SU-DHL-6 (cell line): ENCODE results near the gene EPB41L4A.

Experiments used
- H2AFZ ChIP-seq: fragments of 200-600 bp; sonication (generic); 2 replicates; pipeline ENCODE4 v1.6.1; 2014; ENCODE audit warnings: low read depth, mild to moderate bottlenecking, moderate library complexity, mixed read lengths, antibody characterized with exemption, low read length; ENCODE audit not compliant: severe bottlenecking
- H3F3A ChIP-seq: fragments of 200-600 bp; shearing (Covaris generic); 2 replicates; pipeline ENCODE4 v1.6.0; 2016; ENCODE audit warnings: antibody characterized with exemption, mild to moderate bottlenecking; ENCODE audit not compliant: insufficient read depth
- H3K27ac ChIP-seq: fragments of 200-600 bp; sonication (generic); 2 replicates; pipeline ENCODE4 v1.5.1; 2016; ENCODE audit warnings: low read depth, mild to moderate bottlenecking, low read length, moderate library complexity, mixed read lengths
- H3K27me3 ChIP-seq: fragments of 200-600 bp; sonication (generic), shearing (Covaris generic); 2 replicates; pipeline ENCODE4 v1.6.0; 2014; ENCODE audit warnings: mild to moderate bottlenecking, low read length
- H3K36me3 ChIP-seq: fragments of 200-600 bp; sonication (generic); 2 replicates; pipeline ENCODE4 v1.6.1; 2014; ENCODE audit warnings: mild to moderate bottlenecking, low read length, mixed read lengths
- H3K4me2 ChIP-seq: fragments of 300-600, 200-600 bp; shearing (Covaris generic), sonication (generic); 2 replicates; pipeline ENCODE4 v1.6.0; 2014; ENCODE audit warnings: low read length, low read depth, mild to moderate bottlenecking; ENCODE audit not compliant: poor library complexity, severe bottlenecking
- H3K4me3 ChIP-seq: fragments of 200-600 bp; sonication (generic); 2 replicates; pipeline ENCODE4 v1.5.1; 2014; ENCODE audit warnings: antibody characterized with exemption, low read length, mild to moderate bottlenecking, mixed read lengths; ENCODE audit not compliant: insufficient read depth, poor library complexity, severe bottlenecking
- H3K79me2 ChIP-seq: fragments of 200-600 bp; sonication (generic); 2 replicates; pipeline ENCODE4 v1.6.1; 2014; ENCODE audit warnings: mild to moderate bottlenecking, low read length, moderate library complexity; ENCODE audit not compliant: insufficient read depth
- H3K9ac ChIP-seq: fragments of 200-600 bp; sonication (generic); 2 replicates; pipeline ENCODE4 v1.7.0; 2014; ENCODE audit warnings: mild to moderate bottlenecking, low read length
- H3K9me2 ChIP-seq: fragments of 200-600 bp; sonication (generic); replicated peaks from 2 replicates; pipeline ENCODE4 v1.6.1; 2014; ENCODE audit warnings: low read length; ENCODE audit not compliant: insufficient read depth
- H3K9me3 ChIP-seq: fragments of 200-600 bp; sonication (generic); 2 replicates; pipeline ENCODE4 v1.6.1; 2014; ENCODE audit warnings: low read length, mixed read lengths; ENCODE audit not compliant: insufficient read depth
- H4K20me1 ChIP-seq: fragments of 200-600 bp; sonication (generic); 2 replicates; pipeline ENCODE4 v1.6.1; 2014; ENCODE audit warnings: low read depth, mild to moderate bottlenecking, antibody characterized with exemption, low read length, moderate library complexity, mixed read lengths
- EZH2phosphoT487 ChIP-seq: fragments of 200-600 bp; sonication (generic), shearing (Covaris generic); conservative IDR thresholded peaks from 2 replicates; pipeline ENCODE4 v1.6.1; 2018; ENCODE audit warnings: mild to moderate bottlenecking, antibody characterized with exemption, low read length, moderate library complexity, mixed read lengths
- TF ChIP-seq, protein P1 (sequence below): fragments of 200-600 bp; sonication (generic); IDR thresholded peaks from one replicate; pipeline ENCODE4 v1.5.1; 2017; ENCODE audit warnings: antibody characterized with exemption, mild to moderate bottlenecking, low read length, moderate library complexity; ENCODE audit not compliant: insufficient read depth, poor library complexity, severe bottlenecking

Gene EPB41L4A

DNA sequence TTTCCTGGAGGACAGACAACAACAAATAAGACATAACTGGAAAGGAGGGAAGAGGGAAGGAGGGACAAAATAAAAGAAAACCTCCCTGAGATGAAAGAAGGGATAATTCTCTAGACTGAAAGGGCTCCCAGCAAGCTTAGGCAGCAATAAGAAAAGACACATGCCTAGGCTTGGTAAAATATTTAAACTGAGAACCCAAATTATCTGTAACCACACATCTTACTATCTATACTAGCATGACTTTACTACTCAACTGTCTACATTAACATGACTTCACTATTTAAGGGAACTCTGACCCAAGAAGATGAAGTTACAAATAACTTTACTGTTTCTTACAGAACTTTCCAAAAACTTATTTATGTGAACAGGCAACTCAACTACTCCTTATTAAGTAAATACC, 95.9 kb downstream of the EPB41L4A start:
- Histone ChIP-seq H4K20me1 (no peaks in the 10 kb centered on the region), H3K79me2 (no peaks in the 10 kb centered on the region), H3K27me3 (no peaks in the 10 kb centered on the region), H3K9me3 (no peaks in the 10 kb centered on the region), H2AFZ (no peak overlapping the region), H3K36me3 (no peaks in the 10 kb centered on the region), H3K27ac (no peak overlapping the region), H3K4me2 (no peak overlapping the region), H3K9me2 (no peaks in the 10 kb centered on the region), H3K4me3 (no peak overlapping the region), H3K9ac (no peak overlapping the region), H3F3A (no peaks in the 10 kb centered on the region)
- TF ChIP-seq EZH2phosphoT487: no peak
- TF ChIP-seq, protein P1, sequence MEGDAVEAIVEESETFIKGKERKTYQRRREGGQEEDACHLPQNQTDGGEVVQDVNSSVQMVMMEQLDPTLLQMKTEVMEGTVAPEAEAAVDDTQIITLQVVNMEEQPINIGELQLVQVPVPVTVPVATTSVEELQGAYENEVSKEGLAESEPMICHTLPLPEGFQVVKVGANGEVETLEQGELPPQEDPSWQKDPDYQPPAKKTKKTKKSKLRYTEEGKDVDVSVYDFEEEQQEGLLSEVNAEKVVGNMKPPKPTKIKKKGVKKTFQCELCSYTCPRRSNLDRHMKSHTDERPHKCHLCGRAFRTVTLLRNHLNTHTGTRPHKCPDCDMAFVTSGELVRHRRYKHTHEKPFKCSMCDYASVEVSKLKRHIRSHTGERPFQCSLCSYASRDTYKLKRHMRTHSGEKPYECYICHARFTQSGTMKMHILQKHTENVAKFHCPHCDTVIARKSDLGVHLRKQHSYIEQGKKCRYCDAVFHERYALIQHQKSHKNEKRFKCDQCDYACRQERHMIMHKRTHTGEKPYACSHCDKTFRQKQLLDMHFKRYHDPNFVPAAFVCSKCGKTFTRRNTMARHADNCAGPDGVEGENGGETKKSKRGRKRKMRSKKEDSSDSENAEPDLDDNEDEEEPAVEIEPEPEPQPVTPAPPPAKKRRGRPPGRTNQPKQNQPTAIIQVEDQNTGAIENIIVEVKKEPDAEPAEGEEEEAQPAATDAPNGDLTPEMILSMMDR: no peak

DNA sequence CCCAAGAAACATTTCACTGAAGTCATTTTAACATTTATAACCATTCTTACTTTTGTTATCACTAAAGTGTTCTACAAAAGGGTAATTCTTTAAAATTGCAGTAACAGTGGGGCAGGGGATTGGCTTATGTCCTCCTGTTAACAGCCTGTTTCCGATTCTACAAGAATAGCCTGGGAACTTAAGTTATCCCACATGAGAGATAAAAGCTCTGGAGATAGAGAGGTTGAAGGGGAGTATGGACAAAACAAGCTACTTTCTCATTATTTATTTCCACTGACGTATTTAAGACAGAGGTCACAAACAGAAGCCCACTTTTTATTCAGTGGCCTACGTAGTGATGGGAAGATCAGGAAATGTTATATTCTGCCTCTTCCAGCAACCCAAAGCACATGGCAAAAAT, 98.7 kb downstream of the EPB41L4A start:
- Histone ChIP-seq H3K9me3 (no peaks in the 10 kb centered on the region), H2AFZ (no peak overlapping the region), H3K27me3 (no peaks in the 10 kb centered on the region; the same call in 1 of the 2 replicates), H3K27ac (no peak overlapping the region), H4K20me1 (no peaks in the 10 kb centered on the region), H3K79me2 (no peaks in the 10 kb centered on the region), H3K4me2 (no peak overlapping the region), H3F3A (no peaks in the 10 kb centered on the region), H3K36me3 (no peaks in the 10 kb centered on the region), H3K9me2 (no peaks in the 10 kb centered on the region), H3K9ac (no peak overlapping the region), H3K4me3 (no peak overlapping the region)
- TF ChIP-seq, protein P1: no peak
- TF ChIP-seq EZH2phosphoT487: no peak

DNA sequence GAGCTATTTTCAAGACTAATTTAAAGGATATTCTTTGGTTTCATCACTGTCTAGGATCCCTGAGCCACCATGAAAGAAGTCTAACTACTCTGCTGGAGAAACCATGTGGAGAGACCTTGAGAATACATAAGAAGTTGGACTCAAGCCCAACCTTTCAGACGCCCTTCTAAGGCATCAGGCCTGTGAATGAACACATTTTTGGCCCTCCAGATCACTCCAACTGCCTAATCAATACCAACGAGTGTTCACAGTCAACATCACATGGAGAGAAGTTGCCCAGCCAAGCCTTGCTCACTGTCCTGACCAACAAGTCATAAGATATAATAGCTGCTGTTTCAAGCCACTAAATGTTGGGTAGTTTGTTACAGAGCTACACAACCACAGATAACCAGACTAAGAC, 100.7 kb downstream of the EPB41L4A start:
- H3K4me3 ChIP-seq: no peak overlapping the region
- H3K4me2 ChIP-seq: no peak overlapping the region
- no peaks in the 10 kb centered on the region for H3F3A ChIP-seq
- H3K9me2 ChIP-seq: no peaks in the 10 kb centered on the region
- no peaks in the 10 kb centered on the region; the same call in 1 of the 2 replicates for H3K27me3 ChIP-seq
- H3K79me2 ChIP-seq: no peaks in the 10 kb centered on the region
- no peaks in the 10 kb centered on the region for H3K9me3 ChIP-seq
- H3K36me3 ChIP-seq: no peaks in the 10 kb centered on the region
- no peak overlapping the region for H3K27ac ChIP-seq
- H2AFZ ChIP-seq: no peak overlapping the region
- H3K9ac ChIP-seq: no peak overlapping the region
- H4K20me1 ChIP-seq: no peaks in the 10 kb centered on the region
- TF ChIP-seq, protein P1: no peak
- TF ChIP-seq EZH2phosphoT487: no peak
